ENCODE data around the gene HMCES. TPM values are rescaled to one million over a fixed set of nuclear protein-coding genes. Genes with fewer than 3 reads are reported as not detected.
A peak's percentile ranks its signal among the peaks of the same experiment; 100 is the strongest.

HMCES gene
- polyA plus RNA-seq, 3 donors from 2014 or later, result 58.6 to 111 (median 78.1) TPM

GRCh38 chr3:129266651-129267050 lies 12.0 kb upstream of the HMCES start:
- DNase-seq, result no peak
- H3K4me3 Mint-ChIP-seq, result no peak overlapping the region
- peaks cover 0 to 2% (median 0%) of the 10 kb centered on the region in 3 donors for H3K27me3 Mint-ChIP-seq (ENCODE audit: low read depth in 3 of 3)
- peak overlapping the region in 1 of 6 donors; percentile 29 for H3K27ac Mint-ChIP-seq
- H3K36me3 Mint-ChIP-seq, result peaks cover 15 to 71% (median 34%) of the 10 kb centered on the region in 3 donors
- peaks cover 0 to 2% of the 10 kb centered on the region in 2 donors for H3K4me1 Mint-ChIP-seq
- H3K9me3 Mint-ChIP-seq, result no peaks in the 10 kb centered on the region

- no peak for DNase-seq
- H3K4me1 Mint-ChIP-seq, result no peaks in the 10 kb centered on the region
- H3K27me3 Mint-ChIP-seq (ENCODE audit: low read depth in 3 of 3), result peaks cover 0 to 2% (median 0%) of the 10 kb centered on the region in 3 donors
- H3K27ac Mint-ChIP-seq, result no peak overlapping the region
- H3K4me3 Mint-ChIP-seq, result no peak overlapping the region
- H3K36me3 Mint-ChIP-seq, result peaks cover 14 to 68% (median 27%) of the 10 kb centered on the region in 3 donors
- H3K9me3 Mint-ChIP-seq, result no peaks in the 10 kb centered on the region
These were observed 10.3 kb upstream of the HMCES start for GRCh38 chr3:129268396-129268795.

DNA sequence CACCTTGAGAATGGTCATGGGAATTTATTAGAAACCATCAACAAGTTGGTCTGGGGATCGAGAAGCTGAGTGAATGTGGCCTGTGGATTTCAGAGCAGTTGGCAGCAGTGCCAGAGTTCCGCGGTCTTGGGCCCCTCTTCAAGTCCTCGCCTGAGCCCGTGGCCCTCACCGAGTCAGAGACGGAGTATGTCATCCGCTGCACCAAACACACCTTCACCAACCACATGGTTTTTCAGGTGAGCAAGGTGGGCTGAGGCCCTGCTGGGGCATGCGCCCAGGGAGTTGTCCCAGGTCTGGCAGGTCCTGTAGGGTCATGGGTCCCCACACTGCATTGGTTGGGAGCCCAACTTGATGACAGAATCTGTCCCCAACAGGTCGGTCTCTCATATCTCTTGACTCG lies 7.0 kb upstream of the HMCES start:
- Mint-ChIP-seq H3K9me3 (no peaks in the 10 kb centered on the region), H3K27me3 (ENCODE audit: low read depth in 3 of 3) (peaks cover 0 to 2% (median 0%) of the 10 kb centered on the region in 3 donors), H3K4me1 (no peaks in the 10 kb centered on the region), H3K27ac (no peak overlapping the region), H3K4me3 (no peak overlapping the region), H3K36me3 (peaks cover 25 to 78% (median 28%) of the 10 kb centered on the region in 3 donors)
- DNase-seq, result no peak

- H3K4me3 Mint-ChIP-seq, result no peak overlapping the region
- peaks cover 16 to 20% of the 10 kb centered on the region in 2 donors for H3K4me1 Mint-ChIP-seq
- no peak for DNase-seq
- peaks cover 0 to 8% (median 7%) of the 10 kb centered on the region in 3 donors for H3K27me3 Mint-ChIP-seq (ENCODE audit: low read depth in 3 of 3)
- peaks cover 14 to 46% (median 28%) of the 10 kb centered on the region in 3 donors for H3K36me3 Mint-ChIP-seq
- peak overlapping the region; percentile 2 to 76 (median 34) for H3K27ac Mint-ChIP-seq
- no peaks in the 10 kb centered on the region for H3K9me3 Mint-ChIP-seq
These were observed 2.3 kb upstream of the HMCES start for GRCh38 chr3:129276385-129276784.

DNA sequence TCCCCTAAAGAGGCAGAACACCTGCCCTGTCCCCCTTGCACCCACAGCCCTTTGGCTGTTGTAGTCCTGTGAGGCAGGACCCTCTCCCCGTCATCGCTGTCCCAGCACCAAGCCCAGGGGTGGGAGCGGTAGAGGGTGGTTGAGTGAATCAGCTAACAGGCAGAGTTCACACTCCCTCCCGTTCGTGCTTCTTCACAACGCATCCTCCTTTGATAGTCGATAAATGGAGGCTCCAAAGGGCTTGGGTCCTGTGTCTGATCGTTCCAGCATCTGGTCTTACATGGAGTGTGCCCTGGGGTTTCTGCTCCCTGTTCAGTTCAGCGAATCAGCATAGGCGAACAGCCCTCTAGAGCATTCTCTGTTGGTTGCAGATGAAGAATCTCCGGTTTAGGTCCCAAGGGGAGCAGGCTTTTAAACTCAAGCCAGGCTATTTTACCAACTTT lies 820 bp upstream of the HMCES start:
- H3K27ac Mint-ChIP-seq, result peak overlapping the region; percentile 93 to 95 (median 95)
- no peak for DNase-seq

GRCh38 chr3:129278966-129279906 lies 566 bp downstream of the HMCES start:
- Mint-ChIP-seq H3K36me3 (peaks cover 12 to 29% (median 20%) of the 10 kb centered on the region in 3 donors), H3K9me3 (no peaks in the 10 kb centered on the region), H3K27me3 (ENCODE audit: low read depth in 3 of 3) (peaks cover 0 to 8% (median 7%) of the 10 kb centered on the region in 3 donors), H3K4me1 (peaks cover 28 to 37% of the 10 kb centered on the region in 2 donors), H3K4me3 (peak overlapping the region; percentile 94 to 97 (median 95)), H3K27ac (peak overlapping the region; percentile 93 to 99 (median 96))
- DNase-seq, result peak; percentile 43 to 50 (median 43)

More for the DNA sequence above, 820 bp upstream of the HMCES start:
- Mint-ChIP-seq H3K4me3 (peak overlapping the region; percentile 85 to 96 (median 86)), H3K4me1 (peaks cover 25 to 33% of the 10 kb centered on the region in 2 donors), H3K27me3 (ENCODE audit: low read depth in 3 of 3) (peaks cover 0 to 8% (median 7%) of the 10 kb centered on the region in 3 donors), H3K36me3 (peaks cover 12 to 41% (median 28%) of the 10 kb centered on the region in 3 donors), H3K9me3 (no peaks in the 10 kb centered on the region)

- peaks cover 0 to 8% (median 7%) of the 10 kb centered on the region in 3 donors for H3K27me3 Mint-ChIP-seq (ENCODE audit: low read depth in 3 of 3)
- peak overlapping the region in 4 of 5 donors; percentile 94 to 97 (median 95) for H3K4me3 Mint-ChIP-seq
- H3K4me1 Mint-ChIP-seq, result peaks cover 28 to 37% of the 10 kb centered on the region in 2 donors
- no peak for DNase-seq
- no peaks in the 10 kb centered on the region for H3K9me3 Mint-ChIP-seq
- H3K36me3 Mint-ChIP-seq, result peaks cover 10 to 20% (median 14%) of the 10 kb centered on the region in 3 donors
- peak overlapping the region in 5 of 6 donors; percentile 34 to 99 (median 93) for H3K27ac Mint-ChIP-seq
These were observed 1.5 kb downstream of the HMCES start for GRCh38 chr3:129280183-129280582.

DNA sequence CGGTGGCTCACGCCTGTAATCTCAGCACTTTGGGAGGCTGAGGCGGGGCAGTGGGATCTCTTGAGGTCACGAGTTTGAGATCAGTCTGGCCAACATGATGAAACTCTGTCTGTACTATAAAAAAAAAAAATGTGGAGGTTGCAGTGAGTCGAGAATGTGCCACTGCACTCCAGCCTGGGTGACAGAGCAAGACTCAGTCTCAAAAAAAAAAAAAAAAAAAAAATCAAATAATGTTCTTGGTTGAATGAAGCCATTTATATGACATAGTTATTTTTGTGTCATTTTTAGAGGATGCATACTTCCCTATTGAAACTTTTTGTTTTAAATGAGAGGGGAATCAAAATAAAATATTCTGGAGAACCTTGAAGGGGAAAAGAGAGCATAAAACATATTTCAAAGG lies 3.1 kb downstream of the HMCES start:
- Mint-ChIP-seq H3K27ac (peak overlapping the region in 4 of 6 donors; percentile 62 to 66 (median 66)), H3K4me3 (peak overlapping the region in 1 of 5 donors; percentile 12), H3K27me3 (ENCODE audit: low read depth in 3 of 3) (peaks cover 0 to 8% (median 7%) of the 10 kb centered on the region in 3 donors), H3K4me1 (peaks cover 28 to 44% of the 10 kb centered on the region in 2 donors), H3K36me3 (peaks cover 3 to 12% (median 4%) of the 10 kb centered on the region in 3 donors), H3K9me3 (no peaks in the 10 kb centered on the region)
- no peak for DNase-seq

DNA sequence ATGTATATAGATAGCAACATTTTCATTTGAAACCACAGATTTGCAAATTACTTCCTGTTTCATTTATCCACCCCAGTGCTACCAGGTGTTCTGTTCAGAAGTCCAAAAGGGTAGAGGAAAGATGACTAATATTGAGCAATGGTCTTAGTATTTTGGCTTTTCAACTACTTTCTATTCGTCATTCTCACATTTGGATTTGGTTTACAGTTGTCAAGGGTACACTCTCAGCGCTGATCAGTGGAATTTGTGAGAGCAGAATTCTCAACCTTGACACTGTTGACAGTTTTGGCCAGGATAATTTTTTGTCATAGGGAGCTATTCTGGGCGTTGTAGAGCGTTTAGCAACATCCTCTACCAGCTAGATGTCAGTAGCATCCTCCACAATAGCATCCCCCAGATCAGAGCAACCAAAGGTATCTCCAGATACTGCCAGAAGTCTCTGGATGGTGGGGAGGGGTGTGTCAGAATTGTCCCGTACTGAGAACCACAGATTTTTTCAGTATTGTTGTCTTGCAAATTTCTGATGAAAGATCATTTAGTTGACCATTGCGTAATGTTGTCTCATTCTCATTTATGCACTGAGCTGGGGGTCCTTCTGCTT lies 4.2 kb downstream of the HMCES start:
- Mint-ChIP-seq H3K27ac (peak overlapping the region in 5 of 6 donors; percentile 6 to 84 (median 64)), H3K36me3 (peaks cover 0 to 4% (median 3%) of the 10 kb centered on the region in 3 donors), H3K27me3 (ENCODE audit: low read depth in 3 of 3) (peaks cover 0 to 8% (median 7%) of the 10 kb centered on the region in 3 donors), H3K4me1 (peaks cover 28 to 47% of the 10 kb centered on the region in 2 donors), H3K9me3 (no peaks in the 10 kb centered on the region), H3K4me3 (no peak overlapping the region)
- no peak for DNase-seq

GRCh38 chr3:129286081-129286480 lies 7.4 kb downstream of the HMCES start:
- Mint-ChIP-seq H3K4me1 (peaks cover 12 to 28% of the 10 kb centered on the region in 2 donors), H3K27me3 (ENCODE audit: low read depth in 3 of 3) (no peaks in the 10 kb centered on the region), H3K36me3 (peaks cover under 1 to 14% (median 4%) of the 10 kb centered on the region in 3 donors), H3K4me3 (no peak overlapping the region), H3K27ac (peak overlapping the region in 1 of 6 donors; percentile 35), H3K9me3 (no peaks in the 10 kb centered on the region)
- no peak for DNase-seq

GRCh38 chr3:129288446-129288845 lies 9.8 kb downstream of the HMCES start:
- H3K27ac Mint-ChIP-seq, result no peak overlapping the region
- no peaks in the 10 kb centered on the region for H3K9me3 Mint-ChIP-seq
- peaks cover 6 to 24% (median 14%) of the 10 kb centered on the region in 3 donors for H3K36me3 Mint-ChIP-seq
- H3K4me1 Mint-ChIP-seq, result peaks cover 0 to 10% of the 10 kb centered on the region in 2 donors
- H3K4me3 Mint-ChIP-seq, result no peak overlapping the region
- H3K27me3 Mint-ChIP-seq (ENCODE audit: low read depth in 3 of 3), result no peaks in the 10 kb centered on the region
- no peak for DNase-seq

- H3K4me3 Mint-ChIP-seq, result no peak overlapping the region
- peaks cover 6 to 29% (median 14%) of the 10 kb centered on the region in 3 donors for H3K36me3 Mint-ChIP-seq
- H3K27me3 Mint-ChIP-seq (ENCODE audit: low read depth in 3 of 3), result peaks cover 0 to 2% (median 0%) of the 10 kb centered on the region in 3 donors
- peak overlapping the region in 1 of 6 donors; percentile 55 for H3K27ac Mint-ChIP-seq
- peaks cover 0 to 10% of the 10 kb centered on the region in 2 donors for H3K4me1 Mint-ChIP-seq
- no peaks in the 10 kb centered on the region for H3K9me3 Mint-ChIP-seq
- no peak for DNase-seq
These were observed 10.7 kb downstream of the HMCES start for GRCh38 chr3:129289201-129289921.
